ENCODE data around the gene ACTA1. TPM values are rescaled to one million over a fixed set of nuclear protein-coding genes. Genes with fewer than 3 reads are reported as not detected.
"Not testable (repeated sequence)": the region's sequence is repeated elsewhere in the genome, so short reads cannot be mapped to it uniquely, and the experiment has no call there.

ACTA1 gene
- total RNA-seq, 1 experiment from 2014 or later = not detected

DNA sequence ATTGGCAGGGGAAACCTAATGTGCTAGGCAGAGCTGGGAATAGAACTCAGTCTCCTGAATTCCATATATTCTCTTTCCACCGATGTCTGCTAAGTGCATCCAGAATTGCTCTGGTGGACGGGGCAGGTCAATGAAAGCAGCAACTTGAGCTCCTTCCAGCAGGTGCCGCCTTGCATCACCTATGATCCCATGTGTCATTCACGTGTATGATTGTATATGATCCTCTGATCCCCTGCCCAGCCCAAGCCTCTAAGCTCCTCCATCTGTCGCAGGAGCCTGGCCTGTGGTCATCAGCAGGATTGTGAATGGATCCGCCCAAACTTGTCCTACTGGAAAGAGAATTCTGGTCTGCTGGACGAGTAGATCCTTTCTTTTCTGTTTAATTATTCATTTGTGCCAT lies 13.1 kb downstream of the ACTA1 start:
- ChIA-PET CTCF (no interaction called here), POLR2A (ENCODE audit: low non-redundant PET) (interaction anchor here (0.6 kb wide), 1 partner anchor 29 kb away, joined by 5 read pairs; no protein-coding TSS in a partner anchor)
- Histone ChIP-seq H3K27ac (ENCODE audit: low read depth, low read length, poor library complexity, severe bottlenecking) (no peak overlapping the region), H3K4me3 (ENCODE audit: low read depth, low read length, poor library complexity, severe bottlenecking) (no peak overlapping the region), H3K4me1 (ENCODE audit: insufficient read depth, low read length, poor library complexity, severe bottlenecking) (no peaks in the 10 kb centered on the region), H3K36me3 (ENCODE audit: insufficient read depth, low read length, poor library complexity, severe bottlenecking) (no peaks in the 10 kb centered on the region), H3K27me3 (replicated peaks; ENCODE audit: insufficient read depth, low read depth, low read length, poor library complexity) (peaks cover 10% of the 10 kb centered on the region), H3K9me3 (ENCODE audit: low read depth, low read length, poor library complexity, severe bottlenecking) (no peaks in the 10 kb centered on the region)
- no TSS peak for BruUV-seq (replicated peaks)
- no peak for TF ChIP-seq CTCF (conservative IDR thresholded peaks at IDR 0.05; ENCODE audit: low read depth, low read length)
- no peak for TF ChIP-seq EZH2 (IDR thresholded peaks at IDR 0.05; ENCODE audit: borderline replicate concordance, low read depth, low read length, poor library complexity, severe bottlenecking)
- no peak for DNase-seq (ENCODE audit: low spot score)
- intact Hi-C loops (cut with micrococcal nuclease; ENCODE audit: unreplicated experiment) = no loop called here

DNA sequence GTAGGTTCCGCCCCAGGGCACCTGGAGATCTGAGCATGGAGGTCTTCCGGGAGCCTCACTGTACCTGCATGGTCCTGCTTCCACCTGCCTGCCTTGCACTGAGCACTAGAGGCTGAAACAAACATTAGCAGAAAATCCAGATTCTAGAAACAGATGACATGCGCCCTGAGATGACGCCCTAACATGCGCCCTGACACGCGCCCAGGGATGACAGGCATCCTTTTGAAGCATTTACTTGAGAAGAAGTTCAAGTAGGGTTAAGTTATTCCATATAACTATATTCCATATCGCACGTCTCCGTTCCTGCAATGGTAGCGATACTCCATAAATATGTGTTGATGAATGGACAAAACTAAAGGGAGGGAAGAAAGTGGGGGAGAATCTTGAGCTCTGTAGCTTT lies 13.7 kb downstream of the ACTA1 start:
- intact Hi-C loops (cut with micrococcal nuclease; ENCODE audit: unreplicated experiment) = no loop called here
- H3K27ac ChIP-seq (ENCODE audit: low read depth, low read length, poor library complexity, severe bottlenecking) = no peak overlapping the region
- TF ChIP-seq CTCF (conservative IDR thresholded peaks at IDR 0.05; ENCODE audit: low read depth, low read length) = no peak
- TF ChIP-seq EZH2 (IDR thresholded peaks at IDR 0.05; ENCODE audit: borderline replicate concordance, low read depth, low read length, poor library complexity, severe bottlenecking) = no peak
- no TSS peak for BruUV-seq (replicated peaks)
- no peaks in the 10 kb centered on the region for H3K4me1 ChIP-seq (ENCODE audit: insufficient read depth, low read length, poor library complexity, severe bottlenecking)
- ChIA-PET POLR2A (ENCODE audit: low non-redundant PET) (no interaction called here), CTCF (no interaction called here)
- H3K9me3 ChIP-seq (ENCODE audit: low read depth, low read length, poor library complexity, severe bottlenecking) = no peaks in the 10 kb centered on the region
- H3K27me3 ChIP-seq (replicated peaks; ENCODE audit: insufficient read depth, low read depth, low read length, poor library complexity) = peaks cover 7% of the 10 kb centered on the region
- DNase-seq (ENCODE audit: low spot score) = no peak
- H3K4me3 ChIP-seq (ENCODE audit: low read depth, low read length, poor library complexity, severe bottlenecking) = no peak overlapping the region
- no peaks in the 10 kb centered on the region for H3K36me3 ChIP-seq (ENCODE audit: insufficient read depth, low read length, poor library complexity, severe bottlenecking)

DNA sequence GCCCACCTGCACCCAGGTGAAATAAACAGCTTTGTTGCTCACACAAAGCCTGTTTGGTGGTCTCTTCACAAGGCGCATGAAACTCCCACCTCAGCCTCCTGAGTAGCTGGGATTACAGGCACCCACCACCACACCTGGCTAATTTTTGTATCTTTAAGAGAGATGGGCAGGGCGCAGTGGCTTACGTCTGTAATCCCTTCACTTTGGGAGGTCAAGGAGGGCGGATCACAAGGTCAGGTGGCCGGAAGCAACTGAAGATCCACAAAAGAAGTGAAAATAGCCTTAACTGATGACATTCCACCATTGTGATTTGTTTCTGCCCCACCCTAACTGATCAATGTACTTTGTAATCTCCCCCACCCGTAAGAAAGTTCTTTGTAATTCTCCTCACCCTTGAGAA lies 15.3 kb downstream of the ACTA1 start:
- DNase-seq (ENCODE audit: low spot score); BruUV-seq (replicated peaks); H3K27me3 ChIP-seq (replicated peaks; ENCODE audit: insufficient read depth, low read depth, low read length, poor library complexity); H3K9me3 ChIP-seq (ENCODE audit: low read depth, low read length, poor library complexity, severe bottlenecking); POLR2A ChIA-PET (ENCODE audit: low non-redundant PET); CTCF ChIA-PET; H3K4me3 ChIP-seq (ENCODE audit: low read depth, low read length, poor library complexity, severe bottlenecking); H3K27ac ChIP-seq (ENCODE audit: low read depth, low read length, poor library complexity, severe bottlenecking); H3K36me3 ChIP-seq (ENCODE audit: insufficient read depth, low read length, poor library complexity, severe bottlenecking); intact Hi-C loops (cut with micrococcal nuclease; ENCODE audit: unreplicated experiment); H3K4me1 ChIP-seq (ENCODE audit: insufficient read depth, low read length, poor library complexity, severe bottlenecking): not testable (repeated sequence)

- DNase-seq (ENCODE audit: low spot score); BruUV-seq (replicated peaks); H3K4me3 ChIP-seq (ENCODE audit: low read depth, low read length, poor library complexity, severe bottlenecking); H3K9me3 ChIP-seq (ENCODE audit: low read depth, low read length, poor library complexity, severe bottlenecking); H3K36me3 ChIP-seq (ENCODE audit: insufficient read depth, low read length, poor library complexity, severe bottlenecking); POLR2A ChIA-PET (ENCODE audit: low non-redundant PET); H3K27ac ChIP-seq (ENCODE audit: low read depth, low read length, poor library complexity, severe bottlenecking); CTCF ChIA-PET; H3K27me3 ChIP-seq (replicated peaks; ENCODE audit: insufficient read depth, low read depth, low read length, poor library complexity); intact Hi-C loops (cut with micrococcal nuclease; ENCODE audit: unreplicated experiment): not testable (repeated sequence)
- peaks cover 10% of the 10 kb centered on the region for H3K4me1 ChIP-seq (ENCODE audit: insufficient read depth, low read length, poor library complexity, severe bottlenecking)
Observed at GRCh38 chr1:229412810-229413209, 21.1 kb downstream of the ACTA1 start.

All from A673 (cell line).